ENCODE results near the gene ARL6IP4. TPM values are rescaled to one million over a fixed set of nuclear protein-coding genes. Genes with fewer than 3 reads are reported as not detected.

Gene ARL6IP4
- total and polyA plus RNA-seq, 2 of the 4 experiments (the other 2 are of a cell fraction): 161 to 254 TPM

DNA sequence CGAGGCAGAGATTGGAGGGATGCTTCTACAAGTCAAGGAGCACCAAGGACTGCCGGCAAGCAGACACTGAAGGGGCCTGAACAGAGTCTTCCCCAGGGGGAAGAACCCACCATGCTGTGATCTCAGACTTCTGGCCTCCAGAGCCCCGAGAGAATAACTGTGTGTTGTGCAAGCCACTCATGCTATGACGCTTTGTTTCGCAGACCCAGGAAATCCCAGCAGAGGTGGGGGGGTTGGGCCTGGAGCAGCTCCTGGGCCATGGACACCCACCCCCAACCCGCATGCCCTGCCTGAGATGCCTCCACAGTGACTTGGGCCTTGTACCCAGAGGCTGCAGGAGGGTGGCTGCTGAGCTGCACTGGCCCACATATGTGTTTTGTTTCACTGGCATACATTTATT lies 31.2 kb downstream of the ARL6IP4 start:
- Histone ChIP-seq H3K56ac (ENCODE audit: extremely low read depth, insufficient read depth, low read length) (no peak overlapping the region), H3K4me1 (ENCODE audit: control insufficient read depth, insufficient read depth, low read length) (0 out of 2 replicates have a peak, but pooled peaks cover 3% of the 10 kb centered on the region), H3K23ac (ENCODE audit: low read depth, low read length) (no peak overlapping the region), H2BK15ac (ENCODE audit: low read depth, low read length) (no peak overlapping the region), H4K20me1 (ENCODE audit: insufficient read depth, low read length) (no peaks in the 10 kb centered on the region), H2AFZ (replicated peaks; ENCODE audit: low read length, poor library complexity) (no peak overlapping the region), H3K4me2 (ENCODE audit: low read depth, low read length) (no peak overlapping the region), H3K18ac (ENCODE audit: low read depth, low read length) (no peak overlapping the region), H3K14ac (replicated peaks; ENCODE audit: low read depth, low read length) (no peak overlapping the region), H3K27me3 (ENCODE audit: control insufficient read depth, insufficient read depth, low read length) (no peaks in the 10 kb centered on the region), H2AK9ac (replicated peaks; ENCODE audit: low read depth, low read length, poor library complexity) (no peak overlapping the region), H2AK5ac (ENCODE audit: low read depth, low read length) (no peak overlapping the region), H3K79me1 (ENCODE audit: low read depth in 1 of 2, low read length in 2 of 2) (no peaks in the 10 kb centered on the region), H3K9ac (ENCODE audit: low read depth, low read length) (no peak overlapping the region), H3K36me3 (ENCODE audit: control insufficient read depth, insufficient read depth, low read length) (peaks cover 20% of the 10 kb centered on the region; the same call in 1 of the 2 replicates), H4K5ac (ENCODE audit: low read depth, low read length) (no peak overlapping the region), H4K91ac (ENCODE audit: insufficient read depth, low read depth, low read length) (no peak overlapping the region), H2BK5ac (ENCODE audit: low read depth, low read length, poor library complexity, severe bottlenecking) (no peak overlapping the region), H3K27ac (ENCODE audit: insufficient read depth, low read length) (no peak overlapping the region), H4K8ac (ENCODE audit: low read depth in 2 of 2, low read length in 2 of 2) (no peak overlapping the region), H2BK120ac (ENCODE audit: low read depth, low read length) (no peak overlapping the region), H3K9me1 (ENCODE audit: insufficient read depth, low read length) (peaks cover 14% of the 10 kb centered on the region), H3K4ac (ENCODE audit: low read depth, low read length) (no peak overlapping the region), H3K9me3 (ENCODE audit: control insufficient read depth, insufficient read depth, low read length) (no peaks in the 10 kb centered on the region), H3K4me3 (ENCODE audit: insufficient read depth, low read depth, low read length) (no peak overlapping the region), H2BK20ac (ENCODE audit: low read depth, low read length) (no peak overlapping the region)
- DNase-seq: no peak
- intact Hi-C loops (cut with micrococcal nuclease) (no loop called here), dilution Hi-C loops (cut with HindIII; ENCODE audit: low sequenced_read_pairs, unreplicated experiment) (no loop called here), in situ Hi-C loops (cut with MboI; ENCODE audit: low sequenced_read_pairs) (no loop called here)
- ATAC-seq (ENCODE audit: low read depth): no peak
- no TSS peak for BruUV-seq (replicated peaks)
- TF ChIP-seq USF2 (IDR thresholded peaks at IDR 0.05; ENCODE audit: low read depth, low read length) (no peak), RFX5 (IDR thresholded peaks at IDR 0.05; ENCODE audit: low read depth, low read length) (no peak), FOS (IDR thresholded peaks at IDR 0.05; ENCODE audit: low read depth, low read length) (no peak), RAD21 (IDR thresholded peaks at IDR 0.05; ENCODE audit: low read length) (no peak), CHD1 (IDR thresholded peaks at IDR 0.05; ENCODE audit: low read depth, low read length) (no peak), MXI1 (IDR thresholded peaks at IDR 0.05; ENCODE audit: borderline replicate concordance, low read depth, low read length) (no peak), BHLHE40 (IDR thresholded peaks at IDR 0.05; ENCODE audit: low read depth, low read length) (no peak), RCOR1 (IDR thresholded peaks at IDR 0.05; ENCODE audit: insufficient replicate concordance, low read length) (no peak), MAZ (IDR thresholded peaks at IDR 0.05; ENCODE audit: borderline replicate concordance, low read depth, low read length) (no peak), SMC3 (IDR thresholded peaks at IDR 0.05; ENCODE audit: low read depth, low read length) (no peak), POLR2A (IDR thresholded peaks at IDR 0.05; ENCODE audit: low read depth, low read length) (no peak), MAFK (IDR thresholded peaks at IDR 0.05; ENCODE audit: low read depth, low read length) (no peak)
- no CpG with 5 or more reads among the region's 6 CpGs for WGBS, 2 experiments (ENCODE audit: extremely low coverage in 2 of 2, insufficient read length in 1 of 2)
- ChIA-PET CTCF (no interaction called here), POLR2A (ENCODE audit: unreplicated experiment) (no interaction called here)

Data from IMR-90 (cell line).